PFSK-1 (cell line): Measurements from ENCODE around the gene TASP1.

Source experiments
- REST ChIP-seq, 2 experiments: IDR thresholded peaks; 2 replicates each; pipeline versions ENCODE4 v1.6.1 to v1.8.0; 2011 to 2012; ENCODE audit warnings: low read depth in 2 of 2, low read length in 2 of 2, control low read depth in 1 of 2, inconsistent platforms in 1 of 2, mild to moderate bottlenecking in 1 of 2, moderate library complexity in 1 of 2; ENCODE audit not compliant: insufficient read depth in 1 of 2
- TAF1 ChIP-seq: IDR thresholded peaks from 2 replicates; pipeline ENCODE4 v1.6.1; 2012; ENCODE audit warnings: low read length, control low read depth, borderline replicate concordance; ENCODE audit not compliant: insufficient read depth

DNA sequence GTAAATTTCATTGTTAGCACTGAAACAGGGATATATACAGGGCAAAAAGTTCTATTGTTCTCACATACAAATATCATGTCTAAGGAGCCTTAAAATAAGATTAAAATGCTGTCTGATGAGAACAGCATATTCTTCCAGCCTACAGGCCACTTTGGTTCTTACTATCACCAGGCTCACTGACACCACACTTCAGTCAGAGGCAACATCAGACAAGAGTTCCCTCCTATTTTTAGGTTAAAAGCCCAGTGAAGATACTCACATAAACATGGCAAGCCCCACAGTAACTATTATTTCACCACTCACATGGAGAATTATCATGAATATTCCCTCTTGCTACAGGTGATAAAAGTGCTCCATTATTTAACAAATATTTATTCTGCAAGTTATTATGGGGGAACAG is 241.9 kb downstream of the TASP1 start:
- TF ChIP-seq REST (IDR thresholded peaks at IDR 0.05; ENCODE audit: insufficient read depth in 1 of 2, low read depth in 2 of 2, low read length in 2 of 2) (no peak), TAF1 (no peak)
